ENCODE measurements around the gene TBCK.

TBCK gene

DNA sequence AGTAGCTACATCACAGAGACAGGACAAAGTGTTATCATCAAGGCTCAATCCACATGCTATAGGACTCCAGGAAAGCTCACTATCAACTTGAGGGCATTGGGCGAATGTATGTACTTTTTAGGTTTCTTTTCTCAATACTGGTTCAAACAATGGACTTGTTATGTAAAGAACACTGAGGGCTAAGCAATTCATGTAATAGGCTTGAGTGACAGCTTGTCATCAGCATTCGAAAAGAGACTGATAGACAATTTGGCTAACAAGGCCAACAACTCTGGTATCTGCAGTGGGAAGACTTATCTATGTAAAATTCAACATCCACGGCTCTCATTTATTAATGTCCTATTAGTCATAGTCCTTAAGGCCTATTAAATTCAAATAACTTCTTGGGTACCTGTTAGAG is 279.7 kb downstream of the TBCK start:
- no peak for DNase-seq

DNA sequence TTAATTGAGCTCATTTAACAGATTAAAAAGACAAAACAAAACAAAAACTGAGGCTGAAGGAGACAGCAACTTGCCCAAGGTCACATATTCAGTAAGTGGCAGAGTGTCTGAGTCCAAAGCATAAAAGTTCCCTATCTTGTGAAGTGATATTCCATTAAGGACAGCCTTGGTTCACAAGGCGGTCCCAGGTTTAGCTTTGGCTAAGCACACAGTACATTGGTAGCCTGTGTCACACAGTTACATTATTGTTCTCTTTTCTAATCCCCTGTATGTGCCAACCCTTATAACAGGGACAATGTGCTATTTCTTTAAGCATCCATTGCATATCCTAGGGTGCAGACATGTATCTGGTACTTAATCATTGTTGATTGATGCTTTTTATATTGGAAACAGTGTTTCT is 280.8 kb downstream of the TBCK start:
- no peak for DNase-seq

DNA sequence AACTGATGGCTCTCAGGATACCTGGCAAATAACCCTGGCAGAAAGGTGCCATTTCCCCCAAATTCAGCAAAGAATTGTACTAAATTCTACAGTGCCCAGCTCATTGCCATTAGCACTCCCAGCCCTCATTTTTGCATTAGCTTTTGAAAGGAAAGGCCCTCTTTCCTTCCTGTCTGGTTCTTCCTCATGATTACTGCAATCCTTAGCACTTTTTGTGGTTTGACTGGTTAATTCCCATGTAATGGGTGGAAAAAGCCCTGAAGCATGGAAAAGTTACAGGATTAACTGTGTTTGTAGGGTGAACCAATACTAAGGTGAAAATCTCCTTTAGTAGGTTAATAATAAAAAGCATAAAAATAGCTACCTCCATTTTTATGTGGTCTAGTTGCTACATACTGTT is 281.3 kb downstream of the TBCK start:
- no peak for DNase-seq

DNA sequence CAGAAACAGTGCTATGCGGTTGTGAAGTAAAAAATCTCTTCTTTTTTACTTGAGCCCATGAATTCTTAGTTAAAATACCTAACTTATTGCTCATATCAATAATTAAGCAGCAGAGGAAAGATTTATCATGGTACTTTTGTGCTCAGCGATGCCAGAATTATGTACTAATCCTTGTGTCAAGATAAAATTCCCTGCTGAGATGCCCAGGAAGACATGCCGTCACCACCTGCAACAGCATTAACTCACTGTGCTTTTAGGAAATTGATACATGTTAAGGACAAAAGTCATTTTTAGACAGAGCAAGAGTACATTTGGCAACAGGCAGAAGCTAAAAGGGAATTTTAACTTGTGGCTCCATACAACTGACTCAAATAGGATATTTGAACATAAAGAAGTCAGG is 281.8 kb downstream of the TBCK start:
- DNase-seq = no peak

DNA sequence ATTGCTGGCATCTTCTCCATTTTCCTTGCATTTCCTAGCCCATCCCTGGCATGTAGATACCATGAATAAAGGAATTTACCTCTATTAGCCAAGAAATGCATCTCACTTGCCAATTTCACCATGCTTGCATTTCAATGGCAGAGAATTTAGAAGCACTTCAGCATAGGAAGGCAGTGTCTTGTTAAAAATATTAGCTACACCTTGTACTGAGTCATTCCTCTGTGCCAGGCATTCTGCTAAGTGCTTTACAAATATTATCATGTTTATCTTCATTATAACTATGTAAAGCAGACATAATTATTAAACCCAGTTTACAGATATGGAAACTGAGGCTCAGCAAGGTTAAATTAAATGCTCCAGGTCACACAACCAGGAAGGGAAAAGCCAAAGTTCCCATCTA is 282.5 kb downstream of the TBCK start:
- no peak for DNase-seq

DNA sequence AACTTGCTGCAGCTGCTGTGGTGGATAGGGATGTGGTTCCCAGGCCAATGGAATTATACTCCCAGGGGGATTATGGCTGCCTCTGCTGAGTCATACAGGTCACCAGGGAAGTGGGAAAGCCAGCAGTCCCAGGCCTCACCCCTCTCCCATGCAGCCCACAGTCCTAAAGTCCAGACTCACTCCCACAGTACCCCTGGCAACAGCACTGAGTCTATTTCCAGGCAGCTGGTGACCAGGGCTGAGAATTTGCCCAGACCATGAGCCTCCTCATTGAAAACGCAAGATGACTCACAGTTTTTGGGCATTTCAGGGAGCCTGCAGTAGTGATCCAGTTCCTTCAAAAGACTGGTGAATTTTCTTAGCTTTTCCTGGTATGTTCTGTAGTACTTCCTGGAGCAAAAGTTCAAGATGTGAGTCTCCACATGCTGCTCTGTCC is 283.1 kb downstream of the TBCK start:
- no peak for DNase-seq

DNA sequence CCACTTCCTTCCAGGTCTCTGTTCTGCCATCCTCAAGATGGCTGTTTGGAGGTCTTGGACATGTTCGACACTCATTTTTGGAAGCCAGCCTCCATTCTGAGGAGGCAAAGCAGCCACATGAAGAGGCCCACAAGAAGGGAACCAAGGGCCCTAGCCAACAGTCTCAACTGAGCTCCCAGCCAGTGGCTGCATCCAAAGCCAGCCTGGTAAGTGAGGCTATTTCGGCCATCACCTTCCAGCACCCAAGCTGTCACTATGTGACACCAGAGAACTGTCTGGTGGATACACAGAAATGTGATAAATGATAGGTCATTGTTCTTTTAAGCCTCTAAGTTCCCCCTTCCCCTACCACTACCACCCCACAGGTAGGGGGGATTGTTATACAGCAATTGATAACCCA is 293.6 kb downstream of the TBCK start:
- no peak for DNase-seq

DNA sequence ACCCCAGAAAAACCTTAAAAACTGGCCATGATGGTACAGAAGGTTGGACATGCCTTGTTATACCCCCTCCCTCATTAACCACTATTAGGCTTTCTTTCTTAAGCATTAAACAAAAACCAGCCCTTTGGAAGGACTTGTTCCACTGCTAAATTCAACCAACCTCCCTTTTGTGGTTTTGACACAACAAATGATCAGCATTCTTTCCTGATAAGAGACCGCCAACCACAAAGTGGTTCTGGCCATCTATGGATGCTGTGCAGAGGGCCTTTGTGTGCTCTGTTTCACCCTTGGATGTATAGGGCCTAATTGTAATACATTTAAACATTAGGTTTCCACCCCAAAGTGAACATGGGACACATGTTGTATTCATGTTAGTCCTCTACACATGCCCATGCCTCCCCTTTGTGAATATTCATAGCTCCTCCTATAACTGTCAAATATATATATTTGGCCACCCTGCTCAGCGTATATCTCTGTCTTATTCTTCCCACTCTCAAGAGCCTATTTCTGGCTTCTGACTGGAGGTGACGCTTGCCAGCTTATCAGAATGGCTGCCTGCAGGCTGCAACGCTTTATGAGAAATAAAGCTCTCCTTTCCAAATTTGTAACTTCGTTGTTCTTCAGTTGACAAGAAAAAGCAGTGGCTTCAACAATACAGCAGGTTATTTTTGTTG is 294.1 kb downstream of the TBCK start:
- no peak for DNase-seq

DNA sequence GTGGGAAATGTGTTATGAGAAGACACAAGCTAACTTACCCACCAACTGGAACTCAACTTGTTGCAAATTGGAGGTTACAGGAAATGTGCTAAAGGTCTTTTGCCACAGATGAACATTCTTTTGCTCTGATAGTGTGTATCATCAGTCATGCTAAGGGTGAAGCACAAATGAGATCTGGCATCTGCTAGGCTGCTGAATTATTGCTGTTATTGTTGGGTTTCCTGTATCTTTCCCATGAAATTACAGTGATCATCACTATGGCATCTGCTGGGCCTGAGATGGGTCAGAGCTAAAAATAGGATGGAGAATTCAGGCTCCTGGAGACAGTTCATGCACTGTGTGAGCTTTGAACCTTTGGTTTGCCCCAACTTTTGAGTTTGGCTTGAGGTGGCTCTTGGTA is 296.2 kb downstream of the TBCK start:
- no peak for DNase-seq

DNA sequence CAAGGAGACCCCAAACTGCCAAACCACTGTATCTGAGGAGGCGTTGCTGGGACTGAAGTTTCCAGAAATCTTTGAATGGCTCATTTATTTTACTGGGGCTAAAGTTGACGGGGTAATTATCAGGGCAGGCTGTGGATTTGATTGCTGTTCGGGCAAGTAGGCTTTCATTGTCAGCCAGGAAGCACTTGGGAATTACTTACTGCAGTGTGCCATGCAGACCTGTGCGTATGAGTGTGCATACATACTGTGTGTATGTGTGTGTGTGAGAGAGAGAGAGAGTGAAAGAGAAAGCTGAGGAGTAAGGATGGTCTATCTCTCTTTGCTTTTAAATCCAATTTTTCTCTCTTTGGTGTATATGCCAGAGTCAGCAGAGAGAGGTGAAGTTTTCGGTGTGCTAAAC is 298.0 kb downstream of the TBCK start:
- no peak for DNase-seq

DNA sequence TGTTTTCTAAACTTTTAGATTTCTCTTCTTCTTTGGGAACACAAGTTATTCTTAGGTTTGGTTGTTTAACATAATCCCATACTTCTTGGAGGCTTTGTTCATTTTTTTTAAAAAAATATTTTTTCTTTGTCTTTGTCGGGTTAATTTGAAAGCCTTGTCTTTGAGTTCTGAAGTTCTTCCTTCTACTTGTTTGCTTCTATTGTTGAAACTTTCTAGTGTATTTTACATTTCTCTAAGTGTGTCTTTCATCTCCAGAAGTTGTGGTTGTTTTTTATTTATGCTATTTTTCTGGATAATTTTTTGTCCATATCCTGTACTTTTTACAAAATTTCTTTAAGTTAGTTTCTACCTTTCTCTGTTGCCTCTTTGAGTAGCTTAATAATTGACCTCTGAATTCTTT is 304.6 kb downstream of the TBCK start:
- no peak for DNase-seq

DNA sequence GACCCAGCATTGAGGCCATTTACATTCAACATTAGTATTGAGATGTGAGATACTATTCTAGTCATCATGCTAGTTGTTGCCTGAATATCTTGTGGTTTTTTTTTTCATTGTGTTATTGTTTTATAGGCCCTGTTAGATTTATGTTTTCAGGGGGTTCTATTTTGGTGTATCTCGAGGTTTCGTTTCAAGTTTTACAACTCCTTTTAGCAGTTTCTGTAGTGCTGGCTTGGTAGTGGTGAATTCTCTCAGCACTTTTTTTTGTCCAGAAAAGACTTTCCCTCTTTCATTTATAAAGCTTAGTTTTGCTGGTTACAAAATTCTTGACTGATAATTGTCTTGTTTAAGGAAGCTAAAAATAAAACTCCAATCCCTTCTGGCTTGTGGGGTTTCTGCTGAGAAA is 305.2 kb downstream of the TBCK start:
- no peak for DNase-seq

DNA sequence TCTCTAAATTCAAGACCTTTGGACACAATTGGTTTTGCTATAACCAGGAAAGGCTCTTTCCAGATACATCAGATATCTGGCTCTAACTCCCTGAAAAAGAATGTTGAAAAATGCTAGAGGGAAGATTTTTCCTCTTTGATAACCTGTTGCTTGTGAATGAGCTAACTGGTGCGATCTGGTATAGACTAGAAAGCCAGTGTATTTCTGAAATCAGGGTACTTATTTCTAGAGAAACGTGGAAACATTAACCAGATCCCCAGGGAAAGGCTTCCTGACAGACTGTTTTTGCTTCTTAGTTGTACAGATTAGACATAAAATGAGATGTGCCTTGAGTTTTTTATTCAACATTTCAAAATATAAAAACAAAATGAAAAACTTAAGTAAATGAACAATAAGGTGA is 313.0 kb downstream of the TBCK start:
- DNase-seq = no peak

DNA sequence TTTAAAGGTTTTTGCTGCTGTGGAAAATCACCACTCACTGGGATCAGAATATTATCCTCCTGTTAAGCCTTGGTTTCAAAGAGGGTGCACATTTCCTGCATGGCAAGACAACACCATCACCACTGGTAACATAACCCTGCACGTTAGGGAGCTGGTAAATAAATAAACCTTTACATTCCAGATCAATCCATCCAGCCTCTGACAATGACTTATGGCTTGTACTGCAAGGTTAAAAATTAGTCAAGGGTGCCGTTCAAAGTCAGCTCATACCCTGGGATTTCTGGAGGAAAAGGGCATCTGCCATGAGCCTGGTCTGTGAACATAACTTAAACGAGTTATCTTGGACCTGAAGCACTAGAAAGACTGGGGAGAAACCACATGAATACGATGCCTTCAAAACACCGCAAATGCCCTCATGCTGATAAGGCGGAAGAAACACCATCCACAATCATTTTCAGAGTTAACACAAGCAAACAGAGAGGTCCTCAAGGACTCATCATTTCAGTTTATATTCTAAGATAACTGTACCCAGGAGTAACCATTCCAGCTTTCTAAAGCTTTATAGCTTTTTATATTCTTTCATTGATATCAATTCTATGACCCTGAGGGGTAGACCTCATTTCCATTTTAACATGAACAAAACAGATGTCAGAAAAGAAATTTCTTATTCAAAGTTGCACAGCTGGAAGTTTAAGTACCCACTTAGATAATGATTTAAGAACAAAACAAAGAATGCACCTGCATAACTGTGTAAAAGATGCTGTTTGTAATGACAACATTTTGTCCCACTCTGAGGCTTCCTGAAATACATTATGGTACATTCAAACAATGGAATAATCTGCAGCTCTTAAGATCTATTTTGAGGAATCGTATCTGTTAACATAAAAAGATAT is 317.6 kb downstream of the TBCK start:
- DNase-seq = no peak

DNA sequence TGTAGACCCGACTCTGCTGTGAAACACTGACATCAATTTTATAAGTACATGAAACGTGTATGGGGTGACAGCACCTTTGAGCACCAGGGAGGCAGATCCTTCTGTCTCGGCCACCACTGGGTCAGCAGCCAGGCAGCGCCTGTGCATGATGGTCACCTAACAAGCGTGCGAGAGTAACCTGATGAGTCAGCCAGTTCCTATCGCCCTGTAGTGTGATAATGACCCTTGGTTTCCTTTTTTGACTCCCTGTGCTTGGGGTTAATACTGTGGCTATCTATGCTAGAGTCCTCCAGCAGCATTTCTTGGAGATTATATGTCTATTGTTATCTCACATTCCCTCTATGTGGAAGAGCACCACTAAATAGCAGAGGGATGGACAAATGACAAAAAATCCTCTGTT is 319.2 kb downstream of the TBCK start:
- DNase-seq = no peak

DNA sequence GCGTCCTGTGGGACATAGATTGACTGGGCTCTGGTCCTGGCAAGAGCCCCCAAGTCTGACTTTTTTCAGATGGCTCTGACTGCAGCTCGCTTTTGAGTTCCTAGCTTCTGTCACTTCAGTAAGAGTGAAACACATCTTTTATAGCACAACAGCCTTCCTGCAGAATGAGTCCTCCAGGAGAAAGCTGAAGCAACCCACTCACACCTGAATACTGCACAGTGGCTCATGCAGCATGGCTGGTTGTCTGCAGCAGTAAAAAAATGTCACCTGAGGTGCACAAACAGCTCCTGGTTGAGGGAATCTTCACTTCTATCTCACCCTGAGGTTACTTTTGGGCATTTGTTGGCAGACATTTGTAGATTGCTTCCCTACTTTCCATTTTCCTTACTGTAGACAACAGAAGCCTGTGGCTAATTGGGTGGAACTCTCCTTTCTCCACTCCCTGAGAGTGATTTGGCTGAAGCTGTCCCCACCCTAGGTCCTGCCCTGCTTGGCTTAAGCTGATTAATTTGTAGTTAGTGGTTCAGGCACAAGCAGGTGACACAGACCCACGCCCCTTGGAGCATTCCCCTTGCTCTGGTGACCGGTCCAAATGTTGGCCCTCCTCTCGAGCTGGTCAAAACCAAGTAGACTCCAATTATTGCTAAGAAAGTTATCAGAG is 321.0 kb downstream of the TBCK start:
- no peak for DNase-seq

DNA sequence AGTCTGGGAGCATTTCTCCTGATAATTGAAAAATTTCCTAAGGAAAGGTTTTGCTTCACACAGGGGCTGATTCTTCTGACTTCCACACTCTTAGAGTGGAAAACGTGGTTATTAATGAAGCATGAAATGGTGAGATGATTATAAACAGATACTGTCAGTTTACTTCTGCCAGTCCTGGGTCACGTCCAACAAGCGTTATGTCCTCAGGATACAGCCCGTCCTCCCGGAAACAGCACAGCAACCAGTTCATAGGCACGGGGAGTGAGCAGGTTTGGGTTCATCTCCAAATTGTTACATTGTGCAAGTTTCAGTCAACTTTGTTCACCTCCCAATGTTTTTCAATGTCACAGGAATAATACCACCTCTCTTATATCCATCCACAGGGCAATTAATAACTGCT is 321.9 kb downstream of the TBCK start:
- DNase-seq = no peak

DNA sequence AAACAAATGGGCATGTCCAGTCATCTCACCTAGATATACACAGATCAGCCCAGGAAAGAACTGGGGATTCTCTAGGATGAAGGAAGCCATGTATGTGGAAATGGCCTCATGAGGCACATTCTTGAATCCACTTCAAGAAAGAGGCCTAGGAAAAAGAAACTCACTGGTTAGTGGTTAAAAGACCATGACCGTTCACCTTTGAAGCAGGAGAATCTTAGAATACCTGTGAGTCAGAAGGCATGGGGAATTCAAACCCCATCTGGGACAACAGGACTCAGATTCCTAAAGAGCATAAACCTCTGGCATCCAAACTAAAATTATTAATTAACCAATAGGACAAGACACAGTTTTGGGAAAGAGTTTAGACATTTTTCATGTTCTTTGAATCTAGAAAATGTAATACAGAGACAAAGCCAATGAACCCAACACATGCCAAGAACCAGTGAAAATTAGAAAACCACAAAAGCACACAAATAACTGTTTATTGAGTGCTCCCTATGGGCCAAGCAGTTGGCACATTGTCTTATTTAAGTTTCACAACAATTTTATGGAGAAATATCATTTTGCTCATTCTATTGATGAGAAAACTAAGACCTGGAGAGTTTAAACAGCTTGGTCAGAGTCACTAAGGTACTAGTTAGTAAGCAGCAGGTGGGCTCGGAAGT is 323.2 kb downstream of the TBCK start:
- DNase-seq = no peak

DNA sequence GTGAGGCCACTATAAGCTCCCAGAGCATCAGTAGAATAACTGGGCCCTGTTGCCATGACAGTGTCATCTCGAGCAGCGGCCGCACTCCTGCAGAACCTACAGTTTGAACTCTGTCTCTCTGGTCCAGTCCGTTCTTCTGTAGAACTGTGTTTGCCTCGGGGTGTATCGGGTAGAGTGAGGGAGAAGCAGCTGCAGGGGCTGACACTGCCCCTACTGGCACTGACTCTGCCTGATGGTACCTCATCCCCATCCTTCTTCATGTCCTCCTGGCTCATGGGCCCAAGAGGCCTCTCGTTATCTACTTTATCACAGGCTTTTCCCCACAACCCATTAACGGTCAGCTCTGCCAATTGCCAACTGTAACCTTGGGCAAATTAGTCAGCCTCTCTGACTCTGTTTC is 324.3 kb downstream of the TBCK start:
- no peak for DNase-seq
